Measurements from ENCODE around the gene PPM1G. TPM values are rescaled to one million over a fixed set of nuclear protein-coding genes. Genes with fewer than 3 reads are reported as not detected.

Gene PPM1G, protein sequence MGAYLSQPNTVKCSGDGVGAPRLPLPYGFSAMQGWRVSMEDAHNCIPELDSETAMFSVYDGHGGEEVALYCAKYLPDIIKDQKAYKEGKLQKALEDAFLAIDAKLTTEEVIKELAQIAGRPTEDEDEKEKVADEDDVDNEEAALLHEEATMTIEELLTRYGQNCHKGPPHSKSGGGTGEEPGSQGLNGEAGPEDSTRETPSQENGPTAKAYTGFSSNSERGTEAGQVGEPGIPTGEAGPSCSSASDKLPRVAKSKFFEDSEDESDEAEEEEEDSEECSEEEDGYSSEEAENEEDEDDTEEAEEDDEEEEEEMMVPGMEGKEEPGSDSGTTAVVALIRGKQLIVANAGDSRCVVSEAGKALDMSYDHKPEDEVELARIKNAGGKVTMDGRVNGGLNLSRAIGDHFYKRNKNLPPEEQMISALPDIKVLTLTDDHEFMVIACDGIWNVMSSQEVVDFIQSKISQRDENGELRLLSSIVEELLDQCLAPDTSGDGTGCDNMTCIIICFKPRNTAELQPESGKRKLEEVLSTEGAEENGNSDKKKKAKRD
- 98.0 and 99.6 TPM in 2 replicates for total RNA-seq

DNA sequence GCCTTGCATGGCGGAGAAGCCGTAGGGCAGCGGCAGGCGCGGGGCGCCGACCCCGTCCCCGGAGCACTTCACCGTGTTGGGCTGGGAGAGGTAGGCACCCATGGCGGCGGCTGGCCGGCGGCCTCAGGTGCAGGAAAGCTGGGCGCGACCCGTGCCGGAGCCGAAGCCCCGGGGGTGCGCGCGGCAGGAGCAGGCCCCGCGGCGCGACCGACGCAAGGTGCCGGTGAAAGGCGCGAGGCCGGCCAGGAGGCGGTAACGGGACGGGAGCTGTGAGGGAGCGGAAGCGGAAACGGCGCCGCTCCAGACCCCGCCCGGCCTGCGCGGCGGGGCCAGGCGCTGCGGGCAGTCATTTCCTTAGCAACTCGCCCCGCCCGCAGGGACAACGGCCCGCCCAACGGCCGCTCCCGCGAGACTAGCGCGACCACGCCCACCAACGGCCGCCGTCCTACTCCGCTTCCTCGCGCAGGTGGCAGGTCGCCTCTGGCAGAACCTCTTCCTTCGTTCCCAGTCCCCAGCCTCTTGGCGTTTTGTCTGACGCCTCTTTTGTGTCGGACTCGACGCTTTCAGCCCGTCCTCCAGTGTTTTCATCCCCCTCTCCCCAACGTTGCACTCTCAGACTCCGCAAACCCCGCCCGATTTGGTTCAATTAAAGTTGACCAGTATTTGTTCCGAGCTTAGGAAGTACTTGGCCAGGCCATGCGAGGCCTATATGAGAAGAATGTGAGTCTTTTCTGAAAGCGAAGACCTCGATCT lies at the start of gene PPM1G:
Gene PPM1G (minus strand): TSS at position 271 of the 753 bp plus-strand sequence. CDS start 169 bp downstream, at position 102.

GRCh38 chr2:27441958-27442919 lies 32.8 kb upstream of the PPM1G start, which contains the start of gene KRTCAP3:
Gene KRTCAP3 (plus strand): TSS chr2:27442381. CDS start chr2:27442413, 32 bp downstream.

GRCh38 chr2:27428213-27428977 lies 19.0 kb upstream of the PPM1G start, which contains the start of gene NRBP1:
Gene NRBP1 (plus strand): TSS chr2:27428631. CDS start chr2:27433274, 4,643 bp downstream.

GRCh38 chr2:27380626-27381545 lies 28.5 kb downstream of the PPM1G start, which contains the start of gene ZNF513:
Gene ZNF513 (minus strand): TSS chr2:27380734. CDS start chr2:27380526, 208 bp downstream.

DNA sequence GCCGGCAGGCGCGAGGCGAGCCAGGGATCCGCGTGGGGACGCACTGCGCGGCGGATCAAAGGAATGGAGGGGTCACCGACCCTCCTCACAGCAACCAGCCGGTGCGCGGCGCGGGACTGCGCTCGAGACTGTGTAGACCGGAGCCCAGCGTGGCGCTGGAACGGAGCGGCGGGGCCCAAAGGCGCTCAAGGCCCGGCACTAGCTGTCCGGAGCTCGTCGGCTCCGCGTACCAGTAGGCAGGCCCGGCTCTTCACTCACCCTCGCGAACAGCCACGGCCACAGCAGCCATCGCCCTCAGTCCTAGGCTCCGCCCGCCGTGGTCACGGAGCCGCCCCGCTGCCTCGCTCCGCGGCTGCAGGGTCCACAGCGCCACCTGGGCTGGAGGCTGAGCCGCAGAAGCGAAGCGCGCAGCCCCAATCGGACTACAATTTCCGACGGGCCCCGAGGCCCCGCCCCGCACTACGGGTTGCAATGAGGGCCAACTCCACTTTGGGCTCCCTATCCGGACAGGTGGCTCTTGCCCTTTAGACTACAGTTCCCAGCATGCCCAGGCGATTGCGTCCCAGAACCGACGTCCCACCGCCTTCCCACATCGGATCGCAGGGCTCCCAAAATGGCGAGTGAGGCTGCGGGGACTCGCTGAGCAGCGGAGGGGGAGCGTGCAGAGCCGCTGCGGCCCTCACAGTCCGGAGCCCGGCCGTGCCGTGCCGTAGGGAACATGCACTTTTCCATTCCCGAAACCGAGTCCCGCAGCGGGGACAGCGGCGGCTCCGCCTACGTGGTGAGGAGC lies 39.2 kb downstream of the PPM1G start, which contains the start of the genes EIF2B4 and SNX17:
Gene EIF2B4 (minus strand): TSS at position 313 of the 790 bp plus-strand sequence. CDS start 24 bp downstream, at position 289.
Gene SNX17 (plus strand): TSS at position 591 of the 790 bp plus-strand sequence. CDS start 128 bp downstream, at position 719.

DNA sequence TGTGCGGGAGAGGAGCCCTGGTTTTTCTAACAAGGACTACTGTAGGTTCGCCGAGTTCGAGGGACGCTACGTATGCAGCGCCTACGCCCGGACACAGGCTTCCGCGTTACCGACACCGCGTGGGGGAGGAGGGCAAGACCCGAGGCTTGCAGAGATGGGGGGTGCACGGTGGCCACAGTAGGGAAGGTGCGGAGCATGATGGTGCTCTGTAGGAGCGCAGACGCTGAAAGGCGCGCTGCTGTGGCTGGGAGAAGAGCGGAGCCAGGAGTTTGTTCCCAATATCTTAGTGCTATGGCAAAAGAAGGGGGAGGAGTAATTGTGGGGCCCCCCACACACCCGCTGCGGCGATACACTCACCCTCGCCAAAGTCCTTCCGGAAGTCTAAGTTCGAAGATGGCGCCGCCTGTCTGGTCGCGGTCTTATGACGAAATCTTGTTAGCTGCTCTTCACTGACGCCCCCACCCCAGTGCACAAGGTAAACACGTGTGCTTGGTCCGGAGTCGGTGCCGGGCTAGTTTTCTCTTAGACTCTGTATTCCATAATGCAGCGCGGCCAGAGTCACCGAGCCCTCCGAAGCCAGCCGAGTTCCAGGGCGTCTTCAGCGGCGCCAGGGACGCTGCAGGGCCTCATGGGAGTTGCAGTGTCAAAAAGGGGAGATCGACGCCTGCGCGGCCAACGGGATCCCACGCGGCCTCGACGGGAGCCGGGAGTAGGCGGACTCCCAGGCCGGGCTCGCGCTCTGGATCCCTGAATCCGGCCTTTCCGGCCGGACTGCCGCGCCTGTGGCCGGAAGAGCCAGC lies 52.8 kb downstream of the PPM1G start, which contains the start of gene GTF3C2:
Gene GTF3C2 (minus strand): TSS at position 383 of the 800 bp plus-strand sequence. CDS start 13,210 bp downstream, outside the sequence.

Other genes with a start within 250 kb of the PPM1G start
- 143 and 170 TPM in 2 replicates for gene ATRAID, start 197.6 kb downstream of the PPM1G start, total RNA-seq
- gene SLC5A6, start 197.3 kb downstream of the PPM1G start, total RNA-seq, result 39.6 and 59.4 TPM in 2 replicates
- 34.4 and 72.2 TPM in 2 replicates for gene CAD, start 192.2 kb downstream of the PPM1G start, total RNA-seq
- 0.14 TPM in 1 of 2 replicates, not detected in the other for gene SLC30A3, start 146.5 kb downstream of the PPM1G start, total RNA-seq
- gene DNAJC5G, start 134.2 kb downstream of the PPM1G start, total RNA-seq, result not detected in 2 replicates
- not detected in 2 replicates for gene TRIM54, start 127.2 kb downstream of the PPM1G start, total RNA-seq
- 0.86 and 1.1 TPM in 2 replicates for gene UCN, start 101.1 kb downstream of the PPM1G start, total RNA-seq
- gene MPV17, start 86.5 kb downstream of the PPM1G start, total RNA-seq, result 64.8 and 67.7 TPM in 2 replicates
- gene GTF3C2, start 52.8 kb downstream of the PPM1G start, total RNA-seq, result 31.7 and 63.6 TPM in 2 replicates
- 29.1 and 37.9 TPM in 2 replicates for gene EIF2B4, start 39.3 kb downstream of the PPM1G start, total RNA-seq
- 141 and 166 TPM in 2 replicates for gene SNX17, start 39.0 kb downstream of the PPM1G start, total RNA-seq
- gene ZNF513, start 28.9 kb downstream of the PPM1G start, total RNA-seq, result 11.5 and 12.3 TPM in 2 replicates
- 136 and 159 TPM in 2 replicates for gene NRBP1, start 19.0 kb upstream of the PPM1G start, total RNA-seq
- gene KRTCAP3, start 32.8 kb upstream of the PPM1G start, total RNA-seq, result not detected in 2 replicates
- 14.2 and 18.5 TPM in 2 replicates for gene IFT172, start 80.2 kb upstream of the PPM1G start, total RNA-seq
- gene FNDC4, start 85.6 kb upstream of the PPM1G start, total RNA-seq, result 2.2 and 14.0 TPM in 2 replicates
- 0.43 TPM in 1 of 2 replicates, not detected in the other for gene GCKR, start 87.2 kb upstream of the PPM1G start, total RNA-seq
- 23.2 and 27.8 TPM in 2 replicates for gene ZNF512, start 173.5 kb upstream of the PPM1G start, total RNA-seq
- gene CCDC121, start 219.4 kb upstream of the PPM1G start, total RNA-seq, result 0.88 and 1.1 TPM in 2 replicates
- 30.4 and 53.0 TPM in 2 replicates for gene GPN1, start 219.5 kb upstream of the PPM1G start, total RNA-seq

All from placental pericyte (primary cell).